Measurements from ENCODE around the gene COPG2. TPM values are rescaled to one million over a fixed set of nuclear protein-coding genes. Genes with fewer than 3 reads are reported as not detected.
"Not testable (repeated sequence)": the region's sequence is repeated elsewhere in the genome, so short reads cannot be mapped to it uniquely, and the experiment has no call there.

Gene COPG2
- total RNA-seq, 1 donor from 2014 or later, result 60.8 TPM

DNA sequence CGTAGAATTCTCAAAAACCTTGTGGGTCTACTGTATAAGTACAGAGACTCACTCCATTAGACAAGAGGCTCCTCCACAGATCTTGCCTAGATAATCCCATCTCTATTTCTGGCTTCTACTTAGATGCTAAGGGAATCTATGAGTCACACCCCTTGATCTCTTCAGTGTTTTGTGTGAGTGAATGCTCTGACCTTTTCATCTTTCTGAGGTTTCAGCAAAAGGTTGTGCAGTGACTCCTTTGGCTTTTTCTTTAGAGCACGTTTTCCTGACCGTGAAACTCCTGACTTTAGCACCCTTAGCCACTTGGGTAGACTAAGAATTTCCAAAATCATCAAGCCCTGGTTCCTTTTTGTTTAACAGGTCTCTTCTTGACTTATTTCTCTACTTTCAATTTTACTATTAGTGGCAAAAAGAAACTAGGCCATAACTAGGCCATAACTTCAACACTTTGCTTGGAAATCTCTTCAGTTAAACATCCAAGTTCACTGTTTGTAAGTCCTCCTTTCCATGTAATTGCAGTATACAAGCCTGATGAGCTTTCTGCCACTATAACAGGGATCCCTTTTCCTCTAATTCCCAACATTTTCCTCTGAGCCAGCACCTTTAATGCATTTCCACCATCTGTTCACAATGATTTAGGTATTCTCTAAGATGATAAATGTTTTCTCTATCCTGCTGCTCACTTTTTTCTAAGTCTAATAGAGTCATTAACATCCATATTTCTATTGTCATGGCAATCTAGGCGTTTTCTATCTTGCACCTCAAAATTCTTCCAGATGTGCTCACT, 19.4 kb downstream of the COPG2 start:
- DNase-seq, result no peak

DNA sequence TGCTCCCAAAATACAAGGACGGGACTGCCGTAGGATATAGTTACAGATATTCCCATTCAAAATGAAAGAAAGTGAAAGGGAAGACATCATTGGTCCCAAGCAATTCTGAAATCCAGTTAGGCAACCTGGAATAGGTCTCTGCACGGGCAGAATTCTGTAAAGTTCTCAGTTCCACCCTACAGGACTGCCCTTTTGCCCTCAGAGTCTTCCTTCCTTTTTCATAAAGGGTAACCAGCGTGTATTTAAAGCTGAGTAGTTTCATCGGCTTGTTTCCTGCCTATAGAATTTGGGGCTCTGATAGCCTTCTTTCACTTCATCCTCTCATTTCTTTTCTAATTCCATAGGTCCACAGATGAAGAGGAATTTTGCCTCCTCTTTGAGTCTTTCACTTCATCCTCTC, 20.0 kb downstream of the COPG2 start:
- no peak for DNase-seq

GRCh38 chr7:130642383-130642782, 26.2 kb downstream of the COPG2 start:
- no peak for DNase-seq

DNA sequence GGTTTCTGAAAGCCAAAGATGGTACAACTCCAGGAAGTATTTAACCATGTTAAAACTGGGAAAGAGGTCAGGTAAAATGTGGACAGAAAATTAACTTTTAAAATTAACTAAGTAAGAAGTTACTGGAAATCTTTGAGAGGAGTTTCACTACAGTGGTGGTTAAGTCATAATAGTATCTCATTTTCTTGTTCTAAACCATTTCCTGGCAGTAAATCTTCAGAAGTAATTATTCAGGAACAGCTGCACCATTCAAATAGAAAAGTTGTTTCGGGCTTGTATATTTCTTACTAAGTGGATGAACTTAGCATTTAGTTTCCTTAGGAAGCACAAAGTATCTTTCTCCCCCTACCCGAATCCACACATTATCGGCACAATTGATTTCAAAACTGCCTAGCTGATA, 27.1 kb downstream of the COPG2 start:
- no peak for DNase-seq

DNA sequence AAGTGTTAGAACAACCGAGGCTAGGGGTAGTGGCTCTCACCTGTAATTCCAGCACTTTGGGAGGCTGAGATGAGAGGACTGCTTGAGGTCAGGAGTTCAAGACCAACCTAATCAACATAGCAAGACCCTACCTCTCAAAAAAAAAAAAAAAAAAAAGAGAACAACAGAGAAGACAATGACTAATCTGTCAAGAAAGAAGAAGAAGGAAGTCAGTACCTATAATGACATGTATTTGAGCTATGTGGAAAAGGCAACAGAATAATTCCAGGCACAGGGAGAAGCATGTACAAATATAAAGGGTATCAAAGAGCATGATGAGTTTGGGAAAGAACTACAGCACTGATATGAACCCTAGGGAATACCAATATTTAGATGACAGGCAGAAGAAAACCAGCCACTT, 27.5 kb downstream of the COPG2 start:
- DNase-seq, result no peak

GRCh38 chr7:130639388-130639787, 29.2 kb downstream of the COPG2 start:
- DNase-seq, result no peak

GRCh38 chr7:130632111-130632510, 36.4 kb downstream of the COPG2 start:
- no peak for DNase-seq

DNA sequence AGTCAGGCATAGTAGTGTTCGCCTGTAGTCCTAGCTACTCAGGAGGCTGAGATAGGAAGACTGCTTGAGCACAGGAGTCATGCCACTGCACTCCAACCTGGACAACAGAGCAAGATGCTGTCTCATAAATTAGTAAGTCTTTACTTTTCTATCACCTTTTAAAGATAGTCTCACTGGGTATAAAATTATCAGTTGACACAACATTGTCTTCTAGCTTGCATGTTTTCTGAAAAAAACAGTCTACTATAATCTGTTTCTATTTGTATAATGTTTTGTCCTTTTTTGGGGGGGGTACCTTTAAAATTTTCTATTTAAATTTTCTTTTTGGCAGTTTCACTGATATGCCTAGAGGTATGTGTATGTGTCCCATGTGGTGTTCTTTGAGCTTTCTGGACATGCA, 39.6 kb downstream of the COPG2 start:
- no peak for DNase-seq

DNA sequence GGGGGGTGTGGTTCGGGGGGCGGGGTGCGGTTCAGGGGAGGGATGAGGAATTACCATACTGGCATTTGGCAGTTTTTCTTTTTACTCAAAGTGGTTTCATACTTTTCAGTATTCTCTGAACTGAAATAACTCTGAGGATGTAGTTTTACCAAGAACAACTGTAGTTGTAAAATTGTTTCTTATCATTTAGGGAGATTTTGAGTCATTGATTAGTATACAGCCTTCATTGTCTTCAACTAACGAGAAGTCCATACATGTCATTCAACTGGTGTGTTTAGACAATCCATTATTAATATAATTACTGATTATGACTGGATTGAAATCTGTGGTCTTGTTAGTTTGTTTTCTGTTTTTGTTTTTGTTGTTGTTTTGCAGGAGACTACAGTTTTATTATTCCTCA, 40.8 kb downstream of the COPG2 start:
- DNase-seq, result no peak

DNA sequence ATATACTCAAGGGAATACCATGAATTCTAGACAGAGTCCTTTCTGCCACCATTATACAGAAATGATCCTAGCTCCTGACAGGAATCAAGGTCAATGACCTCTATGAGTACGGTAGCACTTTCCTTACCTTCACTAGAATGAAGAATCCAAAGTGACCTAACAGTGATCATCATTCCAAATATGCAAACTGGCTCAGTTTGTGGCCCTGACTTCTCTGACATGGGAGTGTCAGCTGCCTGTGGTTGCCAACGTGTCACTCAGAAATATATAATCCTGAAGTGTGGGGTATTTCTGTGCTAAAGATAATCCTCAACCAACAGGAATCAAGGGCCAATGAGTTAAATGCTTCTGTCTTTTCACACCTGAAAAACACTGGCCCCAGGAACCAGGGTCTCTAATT, 45.7 kb downstream of the COPG2 start:
- DNase-seq, result no peak

- DNase-seq, result no peak
Observed at GRCh38 chr7:130615583-130615982, 53.0 kb downstream of the COPG2 start.

DNA sequence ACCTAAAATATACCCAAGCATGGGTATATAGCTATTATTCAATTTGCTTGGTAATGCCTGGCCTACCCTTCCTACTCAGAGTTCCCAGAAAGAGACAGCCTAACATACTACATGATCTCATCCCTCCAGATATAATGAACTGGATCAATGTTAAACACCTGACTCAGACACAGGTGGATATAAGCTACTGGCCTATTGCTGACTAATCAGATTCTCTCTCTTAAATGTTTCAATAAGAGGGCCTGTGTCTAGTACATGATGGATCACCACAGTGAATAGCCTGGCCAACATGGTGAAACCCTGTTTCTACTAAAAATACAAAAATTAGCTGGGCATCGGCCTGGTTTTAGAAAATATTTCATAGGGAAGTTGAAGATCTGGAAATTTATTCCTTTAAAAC, 54.1 kb downstream of the COPG2 start:
- no peak for DNase-seq

- no peak for DNase-seq
Observed at GRCh38 chr7:130611218-130611617, 57.3 kb downstream of the COPG2 start.

- not testable (repeated sequence) for DNase-seq
Observed at GRCh38 chr7:130607066-130607465, 61.5 kb downstream of the COPG2 start.

- DNase-seq, result no peak
Observed at GRCh38 chr7:130606161-130606560, 62.4 kb downstream of the COPG2 start.

- DNase-seq, result no peak
Observed at GRCh38 chr7:130598056-130598455, 70.5 kb downstream of the COPG2 start.

DNA sequence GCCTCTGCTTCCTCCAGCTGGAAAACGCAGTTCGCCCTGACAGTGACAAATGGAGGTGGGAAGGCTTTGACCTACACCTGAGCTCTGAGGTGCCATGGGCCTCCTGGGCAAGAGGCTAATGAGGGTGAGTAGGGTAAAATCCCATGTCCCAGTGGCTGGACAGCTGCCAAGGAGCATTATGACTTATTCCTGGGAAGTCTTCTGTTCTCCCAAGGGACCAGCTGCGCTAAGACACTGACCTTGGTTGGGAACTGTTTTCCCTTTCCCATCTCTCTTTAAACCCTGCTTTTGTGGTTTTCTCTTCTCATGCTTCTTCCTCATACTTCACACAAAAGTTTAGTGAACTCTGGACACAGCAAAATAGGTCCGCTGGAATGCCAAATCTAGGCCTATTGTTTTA, 72.6 kb downstream of the COPG2 start:
- DNase-seq, result no peak

DNA sequence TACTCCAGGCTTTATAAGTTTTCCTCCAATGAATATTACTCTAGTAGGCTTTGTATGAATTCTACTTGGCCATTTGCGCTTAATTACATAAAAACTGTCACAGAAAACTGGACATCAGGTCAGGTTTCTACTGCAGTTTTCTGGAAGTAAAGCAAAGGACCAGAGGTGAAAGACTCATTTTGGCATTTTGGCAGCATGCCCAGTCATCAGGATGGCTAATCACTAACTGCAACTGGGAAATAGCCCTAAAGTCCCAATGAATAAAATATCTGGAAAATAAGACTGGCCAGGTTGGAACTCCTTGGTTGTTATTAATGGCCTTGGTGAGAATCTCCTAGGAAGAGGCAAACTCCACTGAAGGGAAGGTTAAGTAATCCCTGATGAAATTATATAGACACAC, 75.5 kb downstream of the COPG2 start:
- DNase-seq, result no peak

GRCh38 chr7:130591464-130591863, 77.1 kb downstream of the COPG2 start:
- DNase-seq, result not testable (repeated sequence)

GRCh38 chr7:130585932-130586331, 82.6 kb downstream of the COPG2 start:
- not testable (repeated sequence) for DNase-seq

DNA sequence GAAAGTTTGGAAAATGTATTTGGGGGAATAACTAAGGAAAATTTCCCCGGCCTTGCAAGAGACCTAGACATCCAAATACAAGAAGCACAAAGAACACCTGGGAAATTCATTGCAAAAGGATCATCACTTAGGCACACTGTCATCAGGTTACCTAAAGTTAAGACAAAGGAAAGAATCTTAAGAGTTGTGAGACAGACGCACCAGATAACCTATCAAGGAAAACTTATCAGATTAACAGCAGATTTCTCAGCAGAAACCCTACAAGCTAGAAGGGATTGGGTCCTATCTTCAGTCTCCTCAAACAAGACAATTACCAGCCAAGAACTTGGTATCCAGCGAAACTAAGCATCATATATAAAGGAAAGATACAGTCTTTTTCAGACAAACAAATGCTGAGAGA, 93.4 kb downstream of the COPG2 start:
- not testable (repeated sequence) for DNase-seq

GRCh38 chr7:130570144-130570543, 98.4 kb downstream of the COPG2 start:
- not testable (repeated sequence) for DNase-seq

DNA sequence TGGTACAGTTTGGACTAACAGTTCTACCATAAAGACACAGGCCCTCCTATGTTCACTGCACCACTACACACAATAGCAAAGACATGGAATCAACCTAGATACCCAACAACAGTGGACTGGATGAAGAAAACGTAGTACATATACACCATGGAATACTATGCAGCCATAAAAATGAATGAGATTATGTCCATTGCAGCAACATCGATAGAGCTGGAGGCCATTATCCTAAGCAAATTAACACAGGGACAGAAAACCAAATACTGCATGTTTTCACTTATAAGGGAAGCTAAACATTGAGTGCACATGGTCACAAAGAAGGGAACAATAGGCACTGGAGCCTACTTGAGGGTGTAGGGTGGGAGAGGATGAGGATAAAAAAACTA, 101.7 kb downstream of the COPG2 start:
- no peak for DNase-seq

DNA sequence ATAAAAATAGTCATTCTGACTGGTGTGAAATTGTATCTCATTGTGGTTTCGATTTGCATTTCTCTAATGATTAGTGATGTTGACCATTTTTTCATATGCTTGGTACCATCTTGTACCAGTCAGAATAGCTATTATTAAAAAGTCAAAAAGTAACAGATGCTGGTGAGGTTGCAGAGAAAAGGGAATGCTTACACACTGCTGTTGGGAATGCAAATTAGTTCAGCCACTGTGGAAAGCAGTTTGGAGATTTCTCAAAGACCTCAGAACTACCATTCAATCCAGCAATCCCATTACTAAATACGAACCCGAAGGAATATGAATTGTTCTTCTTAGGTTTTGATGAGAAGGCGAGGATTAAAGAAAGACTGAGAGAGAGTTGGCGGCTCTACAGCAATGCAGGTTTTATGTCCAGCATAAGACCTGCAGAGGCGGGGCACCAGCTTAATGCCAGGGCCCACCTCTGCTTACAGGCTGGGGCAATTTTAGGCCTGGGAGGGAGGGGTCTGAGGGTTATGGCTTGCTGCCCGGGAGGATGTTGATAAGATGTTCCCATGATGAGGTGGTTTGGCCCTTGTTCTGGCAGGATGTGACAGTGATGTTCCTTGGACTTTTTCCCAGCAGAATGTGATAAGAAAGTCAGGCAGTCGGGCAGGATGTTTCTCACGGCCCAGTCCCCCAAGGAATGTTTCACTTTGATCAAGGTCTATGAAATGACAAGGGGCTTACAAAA, 102.2 kb downstream of the COPG2 start:
- no peak for DNase-seq

Data from occipital lobe (tissue), 2 donors.